Sigmoid colon (tissue), 4 donors: Measurements from ENCODE around the gene PSD.
"Not testable (repeated sequence)": the region's sequence is repeated elsewhere in the genome, so short reads cannot be mapped to it uniquely, and the experiment has no call there.

Experiments used
- EP300 ChIP-seq, 4 donors: sonication (generic); formaldehyde crosslinking; IDR thresholded peaks; one replicate each; pipeline ENCODE4 v1.6.1; 2017; ENCODE audit warnings: antibody characterized with exemption in 4 of 4
- POLR2A ChIP-seq, 2 donors: fragments of 450-650 bp; IDR thresholded peaks; one replicate each; pipeline ENCODE4 v1.6.1; 2016; ENCODE audit warnings: antibody characterized with exemption in 2 of 2, mild to moderate bottlenecking in 2 of 2, moderate library complexity in 2 of 2
- TF ChIP-seq, protein P1 (sequence below), 4 experiments: fragments of 450-650 bp in 3 of 4; fragments of 200-600 bp in 1 of 4; IDR thresholded peaks; one replicate each; pipeline ENCODE4 v1.5.1; 2016 to 2019; ENCODE audit warnings: antibody characterized with exemption in 4 of 4, mild to moderate bottlenecking in 3 of 4, moderate library complexity in 2 of 4

DNA sequence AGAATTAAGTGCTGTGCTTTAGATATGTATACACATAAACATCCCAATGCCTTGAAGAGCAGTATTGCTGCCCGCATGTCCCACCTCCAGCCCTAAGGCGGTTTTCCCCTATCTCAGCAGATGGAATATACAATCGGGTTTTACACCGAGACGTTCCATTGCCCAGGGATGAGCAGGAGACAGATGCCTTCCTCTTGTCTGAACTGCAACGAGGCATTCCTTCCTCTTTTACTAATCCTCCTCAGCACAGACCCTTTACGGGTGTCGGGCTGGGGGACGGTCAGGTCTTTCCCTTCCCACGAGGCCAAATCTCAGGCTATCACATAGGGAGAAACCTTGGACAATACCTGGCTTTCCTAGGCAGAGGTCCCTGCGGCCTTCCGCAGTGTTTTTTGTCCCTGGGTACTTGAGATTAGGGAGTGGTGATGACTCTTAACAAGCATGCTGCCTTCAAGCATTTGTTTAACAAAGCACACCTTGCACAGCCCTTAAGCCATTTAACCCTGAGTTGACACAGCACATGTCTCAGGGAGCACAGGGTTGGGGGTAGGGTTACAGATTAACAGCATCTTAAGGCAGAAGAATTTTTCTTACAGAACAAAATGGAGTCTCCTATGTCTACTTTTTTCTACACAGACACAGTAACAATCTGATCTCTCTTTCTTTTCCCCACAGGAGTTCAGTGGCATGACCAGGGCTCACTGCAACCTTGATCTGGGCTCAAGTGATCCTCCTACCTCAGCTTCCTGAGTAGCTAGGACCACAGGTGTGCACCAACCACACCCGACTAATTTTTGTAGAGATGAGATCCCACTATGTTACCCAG is 36.3 kb upstream of the PSD start:
- not testable (repeated sequence) for TF ChIP-seq EP300, POLR2A (IDR thresholded peaks at IDR 0.05)
- TF ChIP-seq, protein P1, sequence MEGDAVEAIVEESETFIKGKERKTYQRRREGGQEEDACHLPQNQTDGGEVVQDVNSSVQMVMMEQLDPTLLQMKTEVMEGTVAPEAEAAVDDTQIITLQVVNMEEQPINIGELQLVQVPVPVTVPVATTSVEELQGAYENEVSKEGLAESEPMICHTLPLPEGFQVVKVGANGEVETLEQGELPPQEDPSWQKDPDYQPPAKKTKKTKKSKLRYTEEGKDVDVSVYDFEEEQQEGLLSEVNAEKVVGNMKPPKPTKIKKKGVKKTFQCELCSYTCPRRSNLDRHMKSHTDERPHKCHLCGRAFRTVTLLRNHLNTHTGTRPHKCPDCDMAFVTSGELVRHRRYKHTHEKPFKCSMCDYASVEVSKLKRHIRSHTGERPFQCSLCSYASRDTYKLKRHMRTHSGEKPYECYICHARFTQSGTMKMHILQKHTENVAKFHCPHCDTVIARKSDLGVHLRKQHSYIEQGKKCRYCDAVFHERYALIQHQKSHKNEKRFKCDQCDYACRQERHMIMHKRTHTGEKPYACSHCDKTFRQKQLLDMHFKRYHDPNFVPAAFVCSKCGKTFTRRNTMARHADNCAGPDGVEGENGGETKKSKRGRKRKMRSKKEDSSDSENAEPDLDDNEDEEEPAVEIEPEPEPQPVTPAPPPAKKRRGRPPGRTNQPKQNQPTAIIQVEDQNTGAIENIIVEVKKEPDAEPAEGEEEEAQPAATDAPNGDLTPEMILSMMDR (IDR thresholded peaks at IDR 0.05) = not testable (repeated sequence)
